GM20000 (cell line): Measurements from ENCODE around the gene OR10H5.
A peak's percentile ranks its signal among the peaks of the same experiment; 100 is the strongest.
"Not testable (repeated sequence)": the region's sequence is repeated elsewhere in the genome, so short reads cannot be mapped to it uniquely, and the experiment has no call there.

Experiments
- DNase-seq: peaks from one replicate; pipeline ENCODE4 v3.0.0; 2012; ENCODE audit warnings: low spot score
- TF ChIP-seq, protein P1 (sequence below): IDR thresholded peaks from 2 replicates; pipeline ENCODE4 v1.5.1; 2012; ENCODE audit warnings: mild to moderate bottlenecking, control low read depth; ENCODE audit errors: extremely low read depth, missing control alignments

Gene OR10H5

DNA sequence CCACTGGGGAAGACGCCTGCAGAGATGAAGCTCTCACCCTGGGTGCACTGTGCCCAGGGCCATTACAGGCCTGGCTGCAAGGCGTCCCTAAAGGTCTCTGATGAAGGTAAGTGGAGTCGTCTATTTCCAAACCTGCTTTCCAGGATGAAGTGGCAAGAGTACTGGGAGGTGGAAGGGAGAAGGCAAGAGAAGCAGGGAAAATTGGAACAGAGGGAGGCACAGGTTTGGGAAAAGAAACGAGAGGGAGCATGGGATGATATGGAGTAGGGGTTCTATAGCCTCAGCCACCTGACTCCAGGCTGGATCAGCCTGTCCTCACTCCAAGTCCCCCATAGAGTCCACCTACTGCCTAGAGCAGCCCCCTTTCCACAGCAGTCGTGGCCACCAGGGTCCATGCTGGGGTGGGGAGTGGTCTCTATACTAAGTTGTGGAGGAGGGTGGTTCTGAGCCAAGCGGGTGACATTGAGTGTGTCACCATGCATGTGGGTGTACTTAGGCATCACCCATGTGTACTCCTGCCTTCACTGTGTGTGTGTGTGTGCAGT lies at the start of gene OR10H5:
OR10H5 (plus strand) TSS at position 51 of the 545 bp plus-strand sequence. CDS start 6,388 bp downstream, outside the sequence.
- TF ChIP-seq, protein P1, sequence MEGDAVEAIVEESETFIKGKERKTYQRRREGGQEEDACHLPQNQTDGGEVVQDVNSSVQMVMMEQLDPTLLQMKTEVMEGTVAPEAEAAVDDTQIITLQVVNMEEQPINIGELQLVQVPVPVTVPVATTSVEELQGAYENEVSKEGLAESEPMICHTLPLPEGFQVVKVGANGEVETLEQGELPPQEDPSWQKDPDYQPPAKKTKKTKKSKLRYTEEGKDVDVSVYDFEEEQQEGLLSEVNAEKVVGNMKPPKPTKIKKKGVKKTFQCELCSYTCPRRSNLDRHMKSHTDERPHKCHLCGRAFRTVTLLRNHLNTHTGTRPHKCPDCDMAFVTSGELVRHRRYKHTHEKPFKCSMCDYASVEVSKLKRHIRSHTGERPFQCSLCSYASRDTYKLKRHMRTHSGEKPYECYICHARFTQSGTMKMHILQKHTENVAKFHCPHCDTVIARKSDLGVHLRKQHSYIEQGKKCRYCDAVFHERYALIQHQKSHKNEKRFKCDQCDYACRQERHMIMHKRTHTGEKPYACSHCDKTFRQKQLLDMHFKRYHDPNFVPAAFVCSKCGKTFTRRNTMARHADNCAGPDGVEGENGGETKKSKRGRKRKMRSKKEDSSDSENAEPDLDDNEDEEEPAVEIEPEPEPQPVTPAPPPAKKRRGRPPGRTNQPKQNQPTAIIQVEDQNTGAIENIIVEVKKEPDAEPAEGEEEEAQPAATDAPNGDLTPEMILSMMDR = no peak
- DNase-seq = no peak

DNA sequence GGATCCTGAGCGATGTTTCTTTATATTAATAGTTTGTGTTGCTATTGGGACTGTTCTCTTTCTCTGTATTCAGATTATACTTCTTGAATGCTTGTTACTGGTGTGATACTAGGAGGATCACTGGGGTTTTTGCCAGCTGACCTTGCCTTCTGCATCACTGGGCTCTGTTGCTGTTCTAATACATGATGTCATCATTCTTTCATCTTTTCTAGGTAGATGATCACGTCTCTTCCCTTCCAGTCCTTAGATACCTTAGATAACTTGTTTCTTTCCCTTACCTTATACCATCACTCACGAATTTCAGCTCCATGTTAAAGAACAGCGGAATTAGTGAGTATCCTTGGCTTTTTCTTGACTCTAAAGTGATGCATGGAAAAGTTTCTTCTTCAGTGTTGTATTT lies 49.7 kb upstream of the OR10H5 start, which contains the start of gene OR10H3:
OR10H3 (plus strand) TSS at position 264 of the 400 bp plus-strand sequence. CDS start 3,408 bp downstream, outside the sequence.
- DNase-seq = no peak
- TF ChIP-seq, protein P1 = no peak

- no peak for DNase-seq
- TF ChIP-seq, protein P1 = no peak
These were observed 46.7 kb upstream of the OR10H5 start for GRCh38 chr19:15740785-15741184.

GRCh38 chr19:15748239-15748638 lies 39.2 kb upstream of the OR10H5 start:
- TF ChIP-seq, protein P1 = no peak

GRCh38 chr19:15758379-15758778 lies 29.1 kb upstream of the OR10H5 start:
- TF ChIP-seq, protein P1 = no peak
- no peak for DNase-seq

More at GRCh38 chr19:15748239-15748638, 39.2 kb upstream of the OR10H5 start:
- no peak for DNase-seq

DNA sequence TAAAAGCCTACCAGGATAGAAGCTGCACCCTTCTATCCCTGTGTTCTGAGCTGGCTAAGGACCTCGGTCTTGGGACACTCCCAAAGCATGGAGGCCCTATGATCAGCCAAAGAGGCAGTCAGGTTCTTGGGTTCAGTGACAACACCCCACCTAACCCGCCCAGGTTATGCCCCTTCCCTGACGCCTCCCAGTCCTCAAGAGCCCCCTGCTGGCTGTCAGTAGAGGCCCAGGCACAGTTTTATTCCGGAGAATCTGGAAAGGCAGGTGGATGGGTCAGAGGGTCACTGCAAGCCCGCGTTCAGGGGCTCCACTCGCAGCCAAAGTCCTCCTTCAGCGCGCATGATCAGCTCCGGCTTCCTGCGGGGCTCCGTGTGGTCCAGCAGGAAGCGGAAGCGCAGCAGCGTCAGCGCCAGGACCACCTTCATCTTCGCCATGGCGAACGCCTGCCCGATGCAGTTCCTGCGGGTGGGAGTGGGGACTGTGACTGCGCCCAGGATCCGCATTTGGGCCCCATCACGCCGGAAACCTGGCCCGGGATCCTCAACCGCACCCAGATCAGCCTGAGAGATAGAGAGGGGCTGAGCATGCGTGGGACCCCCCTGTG lies 27.4 kb upstream of the OR10H5 start:
- DNase-seq = no peak
- TF ChIP-seq, protein P1 = peak; percentile 15

DNA sequence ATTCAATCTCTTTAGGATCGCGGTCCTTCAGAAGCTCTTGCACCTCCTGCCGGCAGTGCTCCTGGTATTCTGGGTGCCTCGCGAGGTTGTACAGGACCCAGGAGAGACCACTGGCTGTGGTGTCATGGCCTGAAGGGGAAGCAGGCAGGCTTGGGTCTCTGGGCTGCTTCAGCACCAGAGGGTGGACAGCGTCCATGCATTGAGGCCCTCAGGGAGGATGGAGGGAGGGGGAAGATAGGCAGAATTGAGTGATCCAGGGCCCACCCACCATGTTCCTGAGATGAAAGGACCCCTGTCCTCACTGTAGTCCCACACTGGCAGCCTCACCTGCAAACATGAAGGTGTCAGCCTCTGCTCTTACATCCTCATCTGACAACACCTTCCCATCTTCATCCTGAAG lies 17.9 kb upstream of the OR10H5 start:
- TF ChIP-seq, protein P1 = no peak
- no peak for DNase-seq

DNA sequence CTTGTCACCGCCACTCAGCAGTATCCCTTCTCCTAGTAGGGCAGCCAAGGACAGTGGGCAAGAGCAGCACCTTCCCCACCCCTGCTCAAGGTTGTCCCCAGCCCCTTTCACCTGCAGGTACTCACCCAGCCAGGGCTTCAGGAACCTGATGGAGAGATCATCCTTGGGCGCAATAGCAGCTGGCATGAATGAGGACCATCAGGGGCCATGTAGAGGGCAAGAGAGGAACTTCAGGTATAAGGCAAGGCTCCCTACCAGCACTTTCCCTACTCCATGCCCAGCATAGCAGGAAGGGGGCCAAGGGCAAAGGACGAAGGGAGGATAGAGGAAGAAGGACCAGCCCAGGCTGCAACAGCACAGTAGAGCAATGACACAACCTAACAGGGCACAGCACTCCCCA lies 13.3 kb upstream of the OR10H5 start:
- DNase-seq = not testable (repeated sequence)
